SK-N-SH (cell line): ENCODE results near the gene VGLL4. TPM values are rescaled to one million over a fixed set of nuclear protein-coding genes. Genes with fewer than 3 reads are reported as not detected.

Experiments
- CTCF ChIA-PET: fragments of 300-600, 350-600 bp; formaldehyde crosslinking; extraction: SDS; loops from one replicate; lab custom pipeline; 2021; lab: Yijun Ruan, JAX
- POLR2A ChIA-PET: fragments of 350-600 bp; sonication (Branson Sonifier 250); formaldehyde crosslinking; extraction: SDS; loops from one replicate; lab custom pipeline; 2020; ENCODE audit warnings: antibody characterized with exemption, inconsistent platforms; lab: Yijun Ruan, JAX
- DNase-seq: peaks from one replicate; pipeline ENCODE4 v3.0.0; 2012
- H2AFZ ChIP-seq: fragments of 200-600 bp; sonication (generic); 2 replicates; pipeline ENCODE4 v1.8.1; 2016; ENCODE audit warnings: antibody characterized with exemption, mild to moderate bottlenecking, low read depth
- H3F3A ChIP-seq: fragments of 200-600 bp; sonication (generic); replicated peaks from 2 replicates; pipeline ENCODE3; 2016; ENCODE audit warnings: antibody characterized with exemption, mild to moderate bottlenecking; ENCODE audit not compliant: insufficient read depth
- H3K27ac ChIP-seq, 2 experiments: fragments of 200-500 bp in 1 of 2; fragments of 200-600 bp in 1 of 2; sonication (Bioruptor generic) in 1 of 2; sonication (generic), shearing (Covaris generic) in 1 of 2; 2 replicates each; pipeline versions ENCODE4 v1.5.1 to v1.6.1; 2014 to 2016; ENCODE audit warnings: low read depth in 2 of 2, inconsistent platforms in 1 of 2, low read length in 1 of 2, mild to moderate bottlenecking in 1 of 2, mixed read lengths in 1 of 2
- H3K27me3 ChIP-seq: fragments of 200-600 bp; sonication (generic), shearing (Covaris generic); 2 replicates; pipeline ENCODE4 v1.6.1; 2016; ENCODE audit warnings: mixed run types; ENCODE audit not compliant: insufficient read depth
- H3K36me3 ChIP-seq, 2 experiments: fragments of 200-500 bp in 1 of 2; fragments of 200-600 bp in 1 of 2; sonication (Bioruptor generic) in 1 of 2; sonication (generic) in 1 of 2; replicated peaks in 1 of 2; 2 replicates each; pipeline versions ENCODE3 to v1.5.1; 2014 to 2016; ENCODE audit warnings: low read length in 1 of 2, mild to moderate bottlenecking in 1 of 2; ENCODE audit not compliant: insufficient read depth in 2 of 2, control insufficient read depth in 1 of 2
- H3K4me1 ChIP-seq, 2 experiments: fragments of 200-500 bp in 1 of 2; fragments of 200-600 bp in 1 of 2; sonication (Bioruptor generic) in 1 of 2; sonication (generic), shearing (Covaris generic) in 1 of 2; 2 replicates each; pipeline versions ENCODE4 v1.5.1 to v1.6.1; 2014 to 2016; ENCODE audit warnings: low read depth in 1 of 2, low read length in 1 of 2, mixed run types in 1 of 2; ENCODE audit not compliant: insufficient read depth in 2 of 2, control insufficient read depth in 1 of 2
- H3K4me2 ChIP-seq: fragments of 200-600 bp; sonication (generic), shearing (Covaris generic); 2 replicates; pipeline ENCODE4 v1.6.1; 2017; ENCODE audit warnings: mixed run types
- H3K4me3 ChIP-seq, 2 experiments: fragments of 200-500 bp in 1 of 2; fragments of 200-600 bp in 1 of 2; sonication (Bioruptor generic) in 1 of 2; sonication (generic), shearing (Covaris generic) in 1 of 2; 2 replicates each; pipeline versions ENCODE4 v1.5.1 to v1.8.1; 2014 to 2016; ENCODE audit warnings: low read depth in 2 of 2, inconsistent platforms in 1 of 2, low read length in 1 of 2, mild to moderate bottlenecking in 1 of 2, mixed read lengths in 1 of 2, moderate library complexity in 1 of 2
- H3K79me2 ChIP-seq: fragments of 200-600 bp; sonication (generic); 2 replicates; pipeline ENCODE4 v1.8.1; 2017; ENCODE audit warnings: mild to moderate bottlenecking; ENCODE audit not compliant: insufficient read depth
- H3K9ac ChIP-seq: fragments of 200-600 bp; sonication (generic); 2 replicates; pipeline ENCODE4 v1.6.1; 2017; ENCODE audit warnings: mixed run types
- H3K9me2 ChIP-seq: fragments of 200-600 bp; sonication (generic); 2 replicates; pipeline ENCODE4 v1.6.1; 2017; ENCODE audit warnings: mixed run types
- H3K9me3 ChIP-seq: fragments of 200-600 bp; sonication (generic); 2 replicates; pipeline ENCODE4 v1.6.1; 2017; ENCODE audit warnings: mixed run types, mild to moderate bottlenecking, moderate library complexity
- H4K20me1 ChIP-seq: fragments of 200-600 bp; sonication (generic); 2 replicates; pipeline ENCODE4 v1.6.1; 2017; ENCODE audit warnings: mild to moderate bottlenecking, mixed run types; ENCODE audit not compliant: insufficient read depth
- CHD2 ChIP-seq: fragments of 150-350 bp; IDR thresholded peaks from 2 replicates; pipeline ENCODE4 v1.6.1; 2018; ENCODE audit warnings: low read length; ENCODE audit not compliant: partially characterized antibody
- CTCF ChIP-seq: fragments of 200-600 bp; sonication (generic); IDR thresholded peaks from 2 replicates; pipeline ENCODE4 v1.6.1; 2017; ENCODE audit warnings: antibody characterized with exemption, mild to moderate bottlenecking, moderate library complexity
- EP300 ChIP-seq, 2 experiments: IDR thresholded peaks; 2 replicates each; pipeline versions ENCODE4 v1.4.0 to v1.6.1; 2012; ENCODE audit warnings: borderline replicate concordance in 1 of 2, low read depth in 1 of 2, low read length in 1 of 2
- EZH2phosphoT487 ChIP-seq: fragments of 200-600 bp; sonication (generic); IDR thresholded peaks from 2 replicates; pipeline ENCODE4 v1.6.1; 2017; ENCODE audit warnings: low read depth, mixed run types, mild to moderate bottlenecking, antibody characterized with exemption, moderate library complexity, borderline replicate concordance
- FOSL2 ChIP-seq: IDR thresholded peaks from 2 replicates; pipeline ENCODE4 v1.4.0; 2012; ENCODE audit warnings: low read depth, mild to moderate bottlenecking, moderate library complexity, borderline replicate concordance
- FOXM1 ChIP-seq: IDR thresholded peaks from 2 replicates; pipeline ENCODE4 v1.4.0; 2012; ENCODE audit warnings: low read depth, mild to moderate bottlenecking
- IRF3 ChIP-seq: fragments of 150-350 bp; IDR thresholded peaks from 2 replicates; pipeline ENCODE4 v1.6.1; 2016; ENCODE audit warnings: mild to moderate bottlenecking, low read depth, low read length
- JUND ChIP-seq: IDR thresholded peaks from 2 replicates; pipeline ENCODE4 v1.4.0; 2012
- MEF2A ChIP-seq: IDR thresholded peaks from 2 replicates; pipeline ENCODE4 v1.4.0; 2012; ENCODE audit warnings: low read depth, borderline replicate concordance
- NFIC ChIP-seq: IDR thresholded peaks from 2 replicates; pipeline ENCODE4 v1.4.0; 2012; ENCODE audit warnings: borderline replicate concordance
- PBX3 ChIP-seq: IDR thresholded peaks from 2 replicates; pipeline ENCODE4; 2012
- RCOR1 ChIP-seq: fragments of 150-350 bp; IDR thresholded peaks from 2 replicates; pipeline ENCODE4 v1.6.1; 2017; ENCODE audit warnings: antibody characterized with exemption, low read length
- RXRA ChIP-seq: IDR thresholded peaks from 2 replicates; pipeline ENCODE4 v1.4.0; 2012; ENCODE audit warnings: low read depth, mild to moderate bottlenecking, borderline replicate concordance
- SIN3A ChIP-seq: IDR thresholded peaks from 2 replicates; pipeline ENCODE4 v1.6.1; 2012; ENCODE audit warnings: low read depth, mild to moderate bottlenecking, low read length, moderate library complexity, borderline replicate concordance
- TAF1 ChIP-seq: IDR thresholded peaks from 2 replicates; pipeline ENCODE4 v1.6.1; 2012; ENCODE audit warnings: low read depth, mild to moderate bottlenecking, low read length, moderate library complexity, borderline replicate concordance
- TCF12 ChIP-seq: IDR thresholded peaks from 2 replicates; pipeline ENCODE4 v1.4.0; 2012
- WGBS: methylation state at CpG from one replicate; pipeline ENCODE4 v1.1.6; 2017; ENCODE audit warnings: low lambda C conversion rate; 5-methylcytosine and 5-hydroxymethylcytosine counted together
- polyA plus RNA-seq, 3 experiments: library from polyadenylated mRNA; depleted of rRNA; stranded (reverse); fragments of >200 nt; gene quantifications; 2 replicates each; pipeline ENCODE4 v1.2.3, GENCODE V29; 2012
- TF ChIP-seq, protein P1 (sequence below): IDR thresholded peaks from 2 replicates; pipeline ENCODE4 v1.4.0; 2012; ENCODE audit warnings: low read depth, borderline replicate concordance

VGLL4 gene
- polyA plus RNA-seq, 1 of the 3 experiments (the other 2 are of a cell fraction): 48.9 TPM

DNA sequence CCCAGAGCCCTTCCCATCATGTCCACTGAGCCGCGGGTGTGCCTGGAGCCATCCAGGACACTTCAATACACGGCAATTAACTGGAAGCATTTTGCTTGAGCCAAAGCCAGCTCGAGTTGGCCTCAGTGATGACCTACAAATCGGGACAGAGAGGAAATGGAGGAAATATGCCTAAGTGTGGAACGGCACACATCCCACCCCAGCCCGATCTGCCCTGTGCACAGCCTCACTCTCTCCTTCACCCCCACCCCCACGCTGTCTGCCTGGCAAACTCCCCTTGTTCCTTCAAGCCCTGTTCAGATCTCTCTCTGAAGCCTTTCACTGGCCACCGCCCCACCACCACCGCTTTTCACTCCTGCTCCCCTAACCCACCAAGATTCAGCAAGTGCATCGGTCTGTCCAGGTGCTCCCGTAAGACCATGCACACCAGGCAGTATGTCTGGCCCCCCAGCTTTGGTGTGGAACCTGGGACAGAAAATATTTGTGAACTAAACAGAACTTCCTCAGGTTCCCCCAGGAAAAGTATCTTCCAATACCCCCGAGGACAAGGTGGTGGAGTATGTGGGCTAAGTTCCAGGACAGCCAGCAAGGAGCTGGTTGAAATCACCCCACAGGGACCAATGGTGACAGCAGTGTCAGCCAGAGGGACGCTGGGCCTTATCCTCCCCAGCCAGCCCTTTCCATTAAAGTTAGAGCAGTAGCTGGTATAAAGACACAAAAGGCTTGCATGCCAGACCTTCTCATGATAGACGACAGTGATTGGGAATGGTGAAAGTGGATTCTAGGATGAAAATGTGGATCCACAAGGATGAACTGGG is 83.7 kb downstream of the VGLL4 start (continued):
- TF ChIP-seq, protein P1, sequence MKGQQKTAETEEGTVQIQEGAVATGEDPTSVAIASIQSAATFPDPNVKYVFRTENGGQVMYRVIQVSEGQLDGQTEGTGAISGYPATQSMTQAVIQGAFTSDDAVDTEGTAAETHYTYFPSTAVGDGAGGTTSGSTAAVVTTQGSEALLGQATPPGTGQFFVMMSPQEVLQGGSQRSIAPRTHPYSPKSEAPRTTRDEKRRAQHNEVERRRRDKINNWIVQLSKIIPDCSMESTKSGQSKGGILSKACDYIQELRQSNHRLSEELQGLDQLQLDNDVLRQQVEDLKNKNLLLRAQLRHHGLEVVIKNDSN: no peak
- no peak for TF ChIP-seq JUND

- H4K20me1 ChIP-seq: peaks cover 74% of the 10 kb centered on the region
- 95% methylated on average over 19 of the region's 37 CpGs for WGBS
- TF ChIP-seq TAF1 (no peak), CTCF (no peak), EZH2phosphoT487 (no peak), TCF12 (no peak), PBX3 (no peak), RXRA (no peak), MEF2A (no peak), CHD2 (no peak), NFIC (no peak), SIN3A (no peak), FOXM1 (no peak), RCOR1 (no peak), EP300 (IDR thresholded peaks at IDR 0.05; ENCODE audit: borderline replicate concordance in 1 of 2, low read depth in 1 of 2, low read length in 1 of 2) (no peak), IRF3 (no peak), FOSL2 (no peak)
- TF ChIP-seq, protein P1: no peak
- TF ChIP-seq, all 33 proteins: peak for 0
- peaks cover 19 to 48% of the 10 kb centered on the region in 2 experiments; a peak in 2 of 4 replicates for H3K4me1 ChIP-seq
- peaks cover 20% of the 10 kb centered on the region for H3F3A ChIP-seq
- CTCF ChIA-PET: interaction anchor here (1.6 kb wide), 1 partner anchor 180 kb away, joined by 7 read pairs; no protein-coding TSS in a partner anchor
- peaks cover 30 to 65% of the 10 kb centered on the region in 2 experiments for H3K36me3 ChIP-seq
- peaks cover 88% of the 10 kb centered on the region for H3K79me2 ChIP-seq
- no peaks in the 10 kb centered on the region for H3K9me2 ChIP-seq
- no peak overlapping the region for H3K9ac ChIP-seq
- no peaks in the 10 kb centered on the region for H3K27me3 ChIP-seq
- POLR2A ChIA-PET: interaction anchor here (1.2 kb wide), 1 partner anchor 79 kb away, joined by 4 read pairs; no protein-coding TSS in a partner anchor
- no peak overlapping the region for H2AFZ ChIP-seq
- H3K27ac ChIP-seq: peak overlapping the region in 1 of 2 experiments; percentile 65; a peak in 2 of 4 replicates
- no peak overlapping the region for H3K4me2 ChIP-seq
- no peaks in the 10 kb centered on the region for H3K9me3 ChIP-seq
- H3K4me3 ChIP-seq: no peak overlapping the region
- DNase-seq: no peak
These were observed 84.5 kb downstream of the VGLL4 start for GRCh38 chr3:11558918-11559815.
